Activated CD8-positive, alpha-beta T cell treated with anti-CD3 and anti-CD28 coated beads, Interleukin-2, amount 10 ng/mL, durations not matched to agents 7 days and 5 days (primary cell): Measurements from ENCODE around the gene EPB41L2. TPM values are rescaled to one million over a fixed set of nuclear protein-coding genes. Genes with fewer than 3 reads are reported as not detected.

ENCODE experiments used
- ATAC-seq: fragments of 150-1000 bp; cut with Tn5 transposase; one replicate; pipeline ENCODE4 v1.10.0; 2021; ENCODE audit warnings: moderate library complexity
- CTCF ChIA-PET: fragments of 350-600 bp; sonication (Branson Sonifier 250); formaldehyde crosslinking; loops from one replicate; lab custom pipeline; 2021; ENCODE audit warnings: antibody characterized with exemption; lab: Charles Lee
- POLR2A ChIA-PET: fragments of 350-600 bp; sonication (Branson Sonifier 250); formaldehyde crosslinking; loops from one replicate; lab custom pipeline; 2021; ENCODE audit warnings: antibody characterized with exemption; lab: Charles Lee
- DNase-seq: peaks from one replicate; pipeline ENCODE4 v3.0.0-alpha.2; 2020
- H3K27ac Mint-ChIP-seq: one replicate; pipeline ENCODE4 v1.8.0; 2021; ENCODE audit warnings: mild to moderate bottlenecking, mixed read lengths
- H3K27me3 Mint-ChIP-seq: one replicate; pipeline ENCODE4 v1.8.0; 2021; ENCODE audit warnings: low read depth, mixed read lengths
- H3K36me3 Mint-ChIP-seq: one replicate; pipeline ENCODE4 v1.8.0; 2021; ENCODE audit warnings: low read depth, mixed read lengths
- H3K4me1 Mint-ChIP-seq: one replicate; pipeline ENCODE4 v1.8.0; 2021; ENCODE audit warnings: low read depth, mixed read lengths
- H3K4me3 Mint-ChIP-seq: one replicate; pipeline ENCODE4 v1.8.0; 2021; ENCODE audit warnings: mild to moderate bottlenecking, mixed read lengths
- H3K9me3 Mint-ChIP-seq: one replicate; pipeline ENCODE4 v1.8.0; 2022; ENCODE audit warnings: mixed read lengths; ENCODE audit not compliant: insufficient read depth
- total RNA-seq, 2 experiments: library from RNA; stranded (reverse); gene quantifications; one replicate each; pipeline ENCODE4 v1.2.3, GENCODE V29; 2021

EPB41L2 gene
- total RNA-seq, 2 experiments from 2014 or later, result 18.0 to 23.6 TPM

DNA sequence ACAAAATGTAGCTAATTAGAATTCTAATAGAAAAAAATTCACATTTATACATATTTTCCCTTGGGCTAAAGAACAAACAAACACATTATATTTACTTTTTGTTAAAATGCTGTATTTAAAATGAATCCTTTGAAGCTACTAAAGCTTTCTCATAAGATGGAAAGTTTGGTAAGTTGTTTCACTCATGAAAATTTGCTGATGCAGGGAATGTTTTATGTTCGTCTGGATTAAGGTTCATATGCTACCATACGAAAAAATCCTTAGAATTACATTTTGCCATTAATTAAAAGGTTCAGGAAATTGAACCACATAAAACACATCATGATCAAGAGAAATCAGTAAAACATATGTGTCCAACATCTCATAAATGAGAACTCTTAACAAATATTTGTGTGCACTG, 173.6 kb downstream of the EPB41L2 start:
- ChIA-PET CTCF (interaction anchor here (0.8 to 1.2 kb wide), 2 partner anchors 645 to 739 kb away, joined by 3 to 7 read pairs; partner anchors contain the start of gene MED23), POLR2A (no interaction called here)
- DNase-seq (no peak), ATAC-seq (no peak)
- Mint-ChIP-seq H3K27ac (no peak overlapping the region), H3K27me3 (no peaks in the 10 kb centered on the region), H3K4me3 (no peak overlapping the region), H3K36me3 (peaks cover 2% of the 10 kb centered on the region), H3K4me1 (no peaks in the 10 kb centered on the region), H3K9me3 (no peaks in the 10 kb centered on the region)

DNA sequence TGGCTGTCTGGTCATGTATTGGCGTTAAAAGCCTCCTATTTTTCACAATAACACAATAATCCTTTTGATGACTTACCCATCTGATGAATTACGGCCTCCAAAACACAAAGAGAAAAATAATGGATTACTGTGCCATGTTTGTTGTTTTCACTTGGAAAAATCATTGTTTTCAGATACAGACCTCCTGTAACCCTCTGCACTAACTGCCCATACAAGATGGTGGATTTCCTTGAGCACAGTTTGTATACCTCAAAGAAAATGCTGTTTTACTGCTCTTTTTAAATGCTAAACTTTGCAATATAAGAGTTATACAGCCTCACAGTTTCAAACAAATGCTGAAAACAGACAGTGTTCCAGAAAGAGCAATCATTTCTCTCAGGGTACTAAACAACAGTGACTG, 174.8 kb downstream of the EPB41L2 start:
- no peak overlapping the region for H3K4me3 Mint-ChIP-seq
- no peaks in the 10 kb centered on the region for H3K4me1 Mint-ChIP-seq
- ChIA-PET POLR2A (no interaction called here), CTCF (interaction anchor here (1.1 to 5.4 kb wide), 2 partner anchors 228 to 646 kb away, joined by 4 to 51 read pairs; no protein-coding TSS in a partner anchor)
- ATAC-seq, result no peak
- H3K9me3 Mint-ChIP-seq, result no peaks in the 10 kb centered on the region
- no peak for DNase-seq
- H3K27ac Mint-ChIP-seq, result no peak overlapping the region
- H3K27me3 Mint-ChIP-seq, result no peaks in the 10 kb centered on the region
- H3K36me3 Mint-ChIP-seq, result peaks cover 2% of the 10 kb centered on the region

DNA sequence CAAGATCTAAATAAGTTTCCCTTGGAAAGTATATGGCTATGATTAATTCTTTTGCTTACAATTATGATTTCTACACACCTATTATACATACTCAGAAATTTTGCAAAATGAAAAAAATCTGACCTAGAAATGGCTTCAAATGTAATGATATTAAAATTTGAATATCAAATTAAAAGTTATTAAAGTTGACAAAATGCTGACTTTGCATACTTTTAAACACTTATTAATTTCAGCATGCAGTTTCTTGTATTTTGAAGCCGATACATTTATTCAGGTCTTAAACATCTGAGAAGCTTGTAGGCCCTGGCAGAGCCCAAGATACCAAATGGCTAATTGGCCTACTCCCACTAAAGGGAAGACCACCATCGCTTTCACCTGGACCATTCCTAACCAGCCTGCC, 176.1 kb downstream of the EPB41L2 start:
- Mint-ChIP-seq H3K27ac (no peak overlapping the region), H3K36me3 (peaks cover 2% of the 10 kb centered on the region), H3K4me3 (no peak overlapping the region), H3K9me3 (no peaks in the 10 kb centered on the region), H3K4me1 (no peaks in the 10 kb centered on the region), H3K27me3 (no peaks in the 10 kb centered on the region)
- no peak for ATAC-seq
- ChIA-PET CTCF (interaction anchor here (1.1 to 5.4 kb wide), 2 partner anchors 229 to 647 kb away, joined by 4 to 51 read pairs; no protein-coding TSS in a partner anchor), POLR2A (no interaction called here)
- no peak for DNase-seq

DNA sequence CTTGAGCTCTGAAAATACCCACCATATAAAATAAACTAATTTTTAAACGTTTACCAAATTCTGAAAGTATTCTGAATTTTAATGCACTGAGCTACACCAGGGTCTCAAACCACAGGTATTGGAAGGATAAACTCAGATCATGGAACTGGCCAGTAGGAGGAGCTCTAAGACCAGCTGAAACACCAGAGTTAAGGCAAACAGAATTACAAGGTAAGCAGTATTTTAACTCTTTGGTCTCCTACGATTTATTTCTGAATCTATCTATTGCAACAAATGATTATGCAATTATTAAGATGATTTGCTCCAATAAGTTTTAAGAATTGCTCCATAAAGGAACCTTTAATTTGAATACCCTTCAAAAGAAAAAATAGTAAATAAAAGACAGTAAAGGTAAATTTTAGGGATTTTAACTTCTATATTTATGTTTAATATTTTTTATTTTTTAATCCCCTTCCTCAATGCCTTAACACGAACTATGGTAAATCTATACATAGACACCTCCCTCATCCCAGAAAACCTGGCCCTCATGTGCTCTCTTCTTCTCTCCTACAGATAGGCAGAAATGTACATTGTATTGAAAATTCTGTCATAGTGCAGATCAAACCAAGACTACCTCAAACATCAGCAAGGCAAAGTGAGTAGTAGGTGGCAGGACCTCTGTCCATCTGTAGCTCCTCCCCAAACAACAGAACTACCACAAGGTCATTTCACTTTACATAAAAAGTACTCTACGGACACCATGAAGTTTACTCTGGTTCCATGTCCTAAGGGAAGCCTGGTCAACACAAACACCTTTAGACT, 177.5 kb downstream of the EPB41L2 start:
- Mint-ChIP-seq H3K27me3 (no peaks in the 10 kb centered on the region), H3K4me3 (no peak overlapping the region), H3K4me1 (no peaks in the 10 kb centered on the region), H3K27ac (no peak overlapping the region), H3K36me3 (peaks cover 2% of the 10 kb centered on the region), H3K9me3 (no peaks in the 10 kb centered on the region)
- ChIA-PET CTCF (interaction anchor here (0.7 to 6.8 kb wide), 32 partner anchors 8 to 1027 kb away, joined by 3 to 97 read pairs (median 4); partner anchors contain the start of gene MED23), POLR2A (no interaction called here)
- DNase-seq, result peak; percentile 85
- peak; percentile 87 for ATAC-seq

DNA sequence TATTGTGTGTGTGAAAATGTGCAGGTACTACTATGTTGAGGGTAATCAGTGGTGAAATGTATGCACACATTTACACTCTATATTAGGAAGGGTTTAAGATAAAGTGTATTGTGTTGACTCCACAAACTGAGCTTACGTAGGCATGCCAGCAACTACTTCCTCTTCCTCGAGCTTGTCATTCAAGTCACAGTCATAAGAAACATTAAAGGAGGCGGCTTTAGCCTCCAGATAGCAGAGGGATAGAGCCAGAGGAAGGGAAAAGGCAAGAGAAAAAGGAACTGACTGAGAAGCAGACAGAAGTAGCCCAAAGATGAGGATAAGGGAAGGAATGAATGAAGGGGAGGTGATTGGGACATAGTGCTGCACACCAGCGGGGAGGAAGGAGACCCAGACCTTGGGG, 180.7 kb downstream of the EPB41L2 start:
- no peaks in the 10 kb centered on the region for H3K4me1 Mint-ChIP-seq
- no peak for DNase-seq
- H3K4me3 Mint-ChIP-seq, result no peak overlapping the region
- CTCF ChIA-PET, result interaction anchor here (0.8 to 6.8 kb wide), 3 partner anchors 9 to 235 kb away, joined by 3 to 97 read pairs (median 4); no protein-coding TSS in a partner anchor
- ATAC-seq, result no peak
- no peaks in the 10 kb centered on the region for H3K36me3 Mint-ChIP-seq
- no peaks in the 10 kb centered on the region for H3K9me3 Mint-ChIP-seq
- POLR2A ChIA-PET, result no interaction called here
- no peak overlapping the region for H3K27ac Mint-ChIP-seq
- H3K27me3 Mint-ChIP-seq, result no peaks in the 10 kb centered on the region

DNA sequence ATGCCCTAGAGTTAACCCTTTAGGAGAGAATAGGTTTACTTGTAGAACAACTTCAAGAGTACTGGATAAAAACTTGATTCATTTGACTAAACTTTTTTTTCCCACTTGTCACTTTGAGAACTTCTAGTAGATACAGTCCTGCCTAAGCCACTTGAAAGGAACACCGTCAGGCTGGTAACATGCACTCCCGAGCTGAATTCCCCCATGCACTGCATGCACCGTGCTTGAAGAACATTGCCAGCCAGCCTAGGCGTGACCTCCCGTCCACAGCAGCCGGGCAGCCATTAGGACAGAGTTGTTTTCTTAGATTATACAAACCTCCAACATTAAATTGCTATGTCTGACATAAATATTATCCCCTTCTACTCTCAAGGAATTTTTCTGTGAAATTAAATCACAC, 183.2 kb downstream of the EPB41L2 start:
- H3K27me3 Mint-ChIP-seq, result no peaks in the 10 kb centered on the region
- DNase-seq (no peak), ATAC-seq (no peak)
- ChIA-PET CTCF (interaction anchor here (1.8 to 6.8 kb wide), 2 partner anchors 8 to 237 kb away, joined by 10 to 97 read pairs; no protein-coding TSS in a partner anchor), POLR2A (no interaction called here)
- H3K27ac Mint-ChIP-seq, result no peak overlapping the region
- no peaks in the 10 kb centered on the region for H3K9me3 Mint-ChIP-seq
- no peaks in the 10 kb centered on the region for H3K36me3 Mint-ChIP-seq
- H3K4me3 Mint-ChIP-seq, result no peak overlapping the region
- no peaks in the 10 kb centered on the region for H3K4me1 Mint-ChIP-seq

DNA sequence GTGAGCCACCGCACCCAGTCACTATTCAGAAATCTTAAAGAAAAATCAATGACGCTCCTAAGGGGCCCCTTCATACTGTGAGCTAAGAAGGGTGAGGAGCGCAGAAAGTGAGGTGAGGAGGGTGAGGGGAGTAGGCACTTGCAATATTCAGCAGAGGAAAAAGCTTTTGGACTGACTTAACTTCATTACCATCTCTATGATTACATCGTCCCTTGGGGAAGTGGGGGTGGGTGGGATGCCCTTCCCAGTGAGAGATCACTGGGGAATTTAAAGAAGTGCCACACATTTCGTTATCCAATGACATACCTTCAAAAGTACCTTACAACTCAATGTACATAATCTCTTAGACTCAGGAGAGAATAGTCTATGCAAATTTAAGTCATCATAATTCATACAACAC, 189.3 kb downstream of the EPB41L2 start:
- no peak for ATAC-seq
- ChIA-PET CTCF (interaction anchor here (0.9 to 3.7 kb wide), 6 partner anchors 9 to 580 kb away, joined by 3 to 26 read pairs (median 4); no protein-coding TSS in a partner anchor), POLR2A (no interaction called here)
- peaks cover 4% of the 10 kb centered on the region for H3K4me1 Mint-ChIP-seq
- no peak for DNase-seq
- H3K27me3 Mint-ChIP-seq, result no peaks in the 10 kb centered on the region
- H3K9me3 Mint-ChIP-seq, result no peaks in the 10 kb centered on the region
- H3K27ac Mint-ChIP-seq, result no peak overlapping the region
- H3K36me3 Mint-ChIP-seq, result no peaks in the 10 kb centered on the region
- H3K4me3 Mint-ChIP-seq, result no peak overlapping the region

DNA sequence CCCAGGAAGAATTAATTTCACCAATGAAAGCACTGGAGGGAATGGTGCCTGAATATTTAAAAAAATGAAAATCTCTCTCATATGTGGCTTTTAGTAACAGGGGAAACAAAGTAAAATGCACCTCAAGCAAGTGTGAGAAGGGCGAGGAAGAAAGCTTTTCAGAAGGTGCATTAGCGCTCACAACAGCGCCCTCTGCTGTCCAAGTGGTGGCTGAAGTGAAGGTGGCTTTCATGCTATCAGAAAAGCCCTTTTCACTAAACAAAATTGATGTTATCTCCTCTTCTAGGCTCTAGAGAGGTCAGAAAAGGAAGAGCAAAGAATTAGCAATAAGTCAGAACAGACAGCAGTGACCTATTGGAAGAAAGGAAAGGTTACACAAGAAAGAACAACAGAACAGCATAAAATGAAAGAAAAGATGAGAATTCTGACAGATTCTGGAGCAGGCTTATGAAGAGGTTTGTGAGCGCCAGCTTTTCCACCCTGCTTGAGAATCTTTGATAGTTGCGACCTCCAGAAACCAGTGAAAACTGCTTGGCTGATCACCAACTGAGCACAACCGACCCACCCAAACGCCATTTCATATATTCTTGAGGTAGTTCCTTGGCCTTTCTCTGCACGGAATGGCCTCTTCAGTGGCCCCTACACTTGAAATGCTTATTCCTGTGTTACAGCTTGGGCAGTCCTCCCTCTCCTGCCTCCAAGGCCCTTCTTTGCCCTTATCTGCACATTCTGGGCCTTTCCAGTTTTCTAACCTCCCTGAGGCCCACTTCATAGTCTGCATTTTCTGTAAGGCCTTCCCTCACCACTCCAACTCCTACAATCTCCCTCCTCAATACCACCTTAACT, 190.6 kb downstream of the EPB41L2 start:
- ATAC-seq, result no peak
- Mint-ChIP-seq H3K9me3 (no peaks in the 10 kb centered on the region), H3K27me3 (no peaks in the 10 kb centered on the region), H3K27ac (no peak overlapping the region), H3K4me1 (peaks cover 4% of the 10 kb centered on the region), H3K4me3 (no peak overlapping the region), H3K36me3 (no peaks in the 10 kb centered on the region)
- POLR2A ChIA-PET, result no interaction called here
- CTCF ChIA-PET, result interaction anchor here (0.9 to 3.7 kb wide), 20 partner anchors 8 to 578 kb away, joined by 3 to 26 read pairs (median 4); no protein-coding TSS in a partner anchor
- DNase-seq, result peak; percentile 83

DNA sequence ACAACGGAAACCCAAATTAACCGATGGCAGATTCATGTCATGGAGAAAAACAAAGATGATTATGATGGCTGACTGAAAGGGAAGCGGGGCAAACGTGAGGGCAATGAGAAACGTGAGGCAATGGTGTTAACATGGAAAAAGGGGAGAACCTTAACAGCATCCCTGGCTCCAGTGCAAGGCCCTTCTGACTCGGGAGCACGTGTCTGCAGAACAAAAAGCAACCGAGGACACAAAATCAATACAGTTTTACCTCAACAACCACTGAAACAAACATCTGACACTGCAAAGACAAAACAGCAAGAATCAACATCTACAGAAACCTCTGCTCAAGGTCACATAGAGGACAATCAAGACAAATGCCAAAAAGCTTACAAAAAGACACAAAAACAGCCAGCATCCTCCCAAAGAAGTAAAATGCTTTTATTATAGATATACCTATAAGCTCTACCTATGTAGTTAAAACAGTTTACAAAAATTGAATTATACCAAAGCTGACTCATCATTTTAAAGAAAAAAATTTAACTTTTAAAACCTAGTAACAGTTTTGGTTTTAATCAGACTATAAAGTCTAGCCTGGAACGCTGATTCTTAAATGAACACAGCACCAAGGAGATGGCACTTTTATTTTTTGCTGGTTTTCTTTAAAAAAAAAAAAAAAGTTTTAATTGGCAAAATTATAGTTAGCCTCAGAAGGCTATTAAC, 192.7 kb downstream of the EPB41L2 start:
- Mint-ChIP-seq H3K4me3 (no peak overlapping the region), H3K27me3 (no peaks in the 10 kb centered on the region)

DNA sequence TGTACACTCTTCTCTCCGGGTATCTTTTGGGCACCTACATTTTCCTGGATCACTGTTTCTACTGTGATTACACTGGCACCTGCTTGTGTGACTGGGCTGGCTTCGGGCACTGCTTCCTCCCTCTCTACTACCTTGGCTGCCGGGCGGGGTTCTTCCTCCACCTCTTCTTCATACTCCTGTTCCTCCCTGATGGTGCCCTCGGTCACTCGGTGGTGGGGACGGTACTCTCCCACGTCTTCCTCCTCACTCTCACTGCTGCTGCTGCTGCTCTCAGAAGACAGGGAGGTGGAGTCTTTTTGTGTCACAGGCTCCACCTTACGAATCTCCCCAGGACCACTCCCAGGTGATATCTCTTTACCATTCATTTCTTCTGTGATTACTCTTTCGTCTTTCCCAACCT, 193.4 kb downstream of the EPB41L2 start:
- ATAC-seq, result no peak
- H3K4me1 Mint-ChIP-seq, result peaks cover 4% of the 10 kb centered on the region
- no peaks in the 10 kb centered on the region for H3K27me3 Mint-ChIP-seq
- POLR2A ChIA-PET, result no interaction called here
- CTCF ChIA-PET, result interaction anchor here (2.0 kb wide), 1 partner anchor 758 kb away, joined by 11 read pairs; the partner anchor contains the start of gene MED23
- no peak overlapping the region for H3K4me3 Mint-ChIP-seq
- no peaks in the 10 kb centered on the region for H3K9me3 Mint-ChIP-seq
- H3K27ac Mint-ChIP-seq, result no peak overlapping the region
- H3K36me3 Mint-ChIP-seq, result no peaks in the 10 kb centered on the region
- no peak for DNase-seq

More for the DNA sequence above, 192.7 kb downstream of the EPB41L2 start:
- Mint-ChIP-seq H3K4me1 (peaks cover 4% of the 10 kb centered on the region), H3K27ac (no peak overlapping the region), H3K36me3 (no peaks in the 10 kb centered on the region), H3K9me3 (no peaks in the 10 kb centered on the region)
- POLR2A ChIA-PET, result no interaction called here
- ATAC-seq (no peak), DNase-seq (no peak)
- CTCF ChIA-PET, result interaction anchor here (1.1 to 3.7 kb wide), 5 partner anchors 15 to 758 kb away, joined by 3 to 26 read pairs (median 6); partner anchors contain the start of gene MED23

DNA sequence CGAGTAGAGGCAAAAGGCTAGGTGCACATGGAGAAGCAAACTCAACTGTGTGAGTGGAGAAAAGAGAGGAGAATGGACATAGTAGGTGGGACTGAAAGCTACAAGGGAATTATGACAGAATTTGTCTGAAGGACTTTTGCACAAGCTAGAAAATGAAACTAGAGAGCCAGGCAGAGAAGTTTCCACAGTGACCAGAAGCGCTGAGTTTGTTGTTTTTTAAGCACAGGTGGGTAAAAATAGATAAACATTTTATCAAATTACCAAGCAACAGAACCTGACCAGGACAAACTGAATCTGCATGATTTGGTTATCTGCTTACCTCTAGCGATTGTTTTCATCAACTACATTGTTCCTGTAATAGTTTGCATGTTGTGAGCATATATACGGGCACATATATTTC, 197.3 kb downstream of the EPB41L2 start:
- ATAC-seq (no peak), DNase-seq (no peak)
- CTCF ChIA-PET, result no interaction called here
- Mint-ChIP-seq H3K36me3 (no peaks in the 10 kb centered on the region), H3K9me3 (no peaks in the 10 kb centered on the region), H3K27me3 (no peaks in the 10 kb centered on the region), H3K4me3 (no peak overlapping the region), H3K4me1 (no peaks in the 10 kb centered on the region), H3K27ac (no peak overlapping the region)
- POLR2A ChIA-PET, result no interaction called here
